Posterior cingulate gyrus (tissue), 11 donors: ENCODE measurements around the gene CALM3.
"Not testable (repeated sequence)": the region's sequence is repeated elsewhere in the genome, so short reads cannot be mapped to it uniquely, and the experiment has no call there.

Source experiments
- DNase-seq, 10 donors: peaks; one replicate each; pipeline versions ENCODE4 v3.0.0 to v3.0.0-alpha.2; 2020 to 2021; ENCODE audit warnings: mixed read lengths in 3 of 10
- intact Hi-C: fragments of 100-400 bp; cut with DNase I; formaldehyde crosslinking; loops from one replicate; pipeline ENCODE4 v1.15.1; 2023

Gene CALM3

DNA sequence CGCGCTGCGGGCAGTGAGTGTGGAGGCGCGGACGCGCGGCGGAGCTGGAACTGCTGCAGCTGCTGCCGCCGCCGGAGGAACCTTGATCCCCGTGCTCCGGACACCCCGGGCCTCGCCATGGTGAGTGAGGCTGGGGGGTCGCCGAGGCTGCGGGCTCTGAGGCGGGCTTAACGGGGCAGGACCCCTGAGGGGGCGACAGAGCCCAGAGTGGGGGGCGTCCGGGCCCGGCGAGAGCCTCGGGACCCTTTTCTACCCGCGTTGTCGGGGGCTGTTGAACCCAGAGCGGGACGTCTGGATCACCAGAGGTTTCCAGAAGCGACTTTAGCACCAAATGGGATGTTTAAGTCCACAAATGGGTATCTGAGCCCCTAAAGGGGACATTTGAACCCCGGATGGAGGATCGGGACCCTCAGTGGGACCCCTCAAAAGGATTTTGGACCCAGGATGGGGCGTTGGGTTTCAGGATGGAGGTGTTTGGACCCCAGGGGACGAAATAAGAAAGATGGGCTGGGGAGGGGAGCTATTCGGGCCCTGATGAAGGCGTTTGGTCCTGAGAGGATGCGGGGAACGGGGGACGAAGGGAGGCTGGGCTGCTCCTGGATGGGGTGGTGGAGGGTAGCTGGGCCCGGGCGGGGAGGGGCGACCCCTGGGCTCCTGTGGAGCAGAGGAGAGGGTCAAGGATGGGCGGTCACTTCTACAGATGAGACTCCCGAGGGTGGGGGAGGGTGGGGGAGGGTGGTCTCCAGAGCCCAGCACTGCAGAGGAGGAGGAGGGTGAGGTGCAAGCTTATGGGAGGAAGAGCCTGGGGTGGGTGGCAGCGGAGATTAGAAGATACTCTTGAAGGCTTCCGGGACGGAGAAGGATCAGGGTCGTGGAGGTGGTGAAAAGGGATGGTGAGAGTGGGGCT lies at the start of gene CALM3:
Gene CALM3 (plus strand): TSS at position 13 of the 907 bp plus-strand sequence. CDS start 105 bp downstream, at position 118.
- intact Hi-C loops = no loop called here
- peak in 2 of 10 donors; percentile 54 to 72 for DNase-seq

DNA sequence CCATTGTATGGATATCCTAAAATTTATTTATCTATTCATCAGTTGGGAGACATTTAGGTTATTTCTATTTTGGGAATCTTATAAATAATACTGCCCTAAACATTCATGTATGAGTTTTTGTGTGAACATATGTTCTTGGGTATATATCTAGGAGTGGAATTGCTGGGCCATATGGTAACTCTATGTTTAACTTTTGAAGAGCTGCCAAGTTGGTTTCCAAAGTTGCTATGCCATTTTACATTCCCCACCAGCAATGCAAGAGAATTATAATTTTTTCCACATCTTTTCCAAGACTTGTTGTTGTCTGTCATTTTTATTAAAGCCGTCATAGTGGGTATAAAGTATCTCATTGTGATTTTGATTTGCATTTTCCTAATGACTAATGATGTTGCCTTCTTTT lies 48.2 kb upstream of the CALM3 start:
- no peak for DNase-seq
- intact Hi-C loops = no loop called here

DNA sequence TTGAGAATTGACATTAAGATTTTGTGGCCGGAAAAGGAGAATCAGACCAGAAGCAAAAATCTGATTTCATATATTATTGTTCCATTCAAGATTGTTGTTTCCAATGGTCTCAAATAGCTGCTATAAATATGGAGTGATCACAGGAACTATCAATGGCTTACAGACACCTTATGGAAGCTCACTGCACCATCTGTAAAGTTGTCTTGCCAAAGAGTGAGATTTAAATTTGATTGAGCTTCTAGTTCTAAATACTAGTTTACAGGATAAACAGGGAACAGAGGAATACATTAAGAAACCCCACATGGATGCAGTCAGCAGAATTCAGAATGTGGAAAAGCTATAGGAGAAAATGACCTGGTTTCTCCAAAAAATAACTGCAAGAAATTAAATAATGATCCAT lies 47.0 kb upstream of the CALM3 start:
- intact Hi-C loops = no loop called here
- DNase-seq = no peak

DNA sequence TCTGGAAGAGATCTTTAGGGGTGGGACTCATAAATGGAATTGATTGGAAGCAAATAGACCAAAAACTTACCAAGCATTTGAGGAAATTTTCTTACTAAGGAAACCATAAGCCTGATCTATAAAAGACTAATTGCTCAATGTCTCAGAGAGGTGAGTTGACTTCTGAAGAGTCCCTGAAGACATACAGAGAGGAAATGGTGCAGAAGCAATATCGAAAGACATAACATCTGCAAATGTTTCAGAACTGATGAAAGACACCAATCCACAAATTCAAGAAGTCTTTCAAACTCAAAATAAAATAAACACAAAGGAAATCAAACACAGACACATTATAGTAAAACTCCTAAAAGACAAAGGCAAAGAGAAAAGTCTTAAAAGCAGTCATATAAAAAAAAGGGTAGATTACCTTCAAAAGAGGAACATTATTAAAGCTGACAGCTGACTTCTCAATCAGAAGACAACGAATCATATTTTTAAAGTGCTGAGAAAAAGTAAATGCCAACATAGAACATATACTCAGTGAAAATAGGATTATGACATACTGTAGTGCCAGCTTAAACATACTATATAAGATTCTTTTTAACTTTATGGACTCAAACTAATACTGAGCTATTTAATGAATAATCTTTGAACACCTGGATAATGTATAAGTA lies 45.4 kb upstream of the CALM3 start:
- intact Hi-C loops = no loop called here
- DNase-seq = no peak

DNA sequence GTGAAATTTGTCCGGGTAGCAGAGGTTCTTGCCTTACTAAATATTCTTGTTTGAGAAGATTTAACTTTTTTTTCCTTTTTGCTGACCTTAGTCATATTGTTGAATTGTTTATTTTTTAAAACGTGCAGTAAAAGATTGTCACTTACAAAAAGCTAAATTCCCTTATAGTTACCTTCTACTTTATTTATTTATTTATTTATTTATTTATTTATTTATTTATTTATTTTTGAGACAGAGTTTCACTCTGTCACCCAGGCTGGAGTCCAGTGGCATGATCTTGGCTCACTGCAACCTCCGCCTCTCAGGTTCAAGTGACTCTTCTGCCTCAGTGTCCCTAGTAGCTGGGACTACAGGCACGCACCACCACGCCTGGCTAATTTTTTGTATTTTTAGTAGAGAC lies 44.7 kb upstream of the CALM3 start:
- peak in 1 of 10 donors; percentile 5 for DNase-seq
- intact Hi-C loops = not testable (repeated sequence)

DNA sequence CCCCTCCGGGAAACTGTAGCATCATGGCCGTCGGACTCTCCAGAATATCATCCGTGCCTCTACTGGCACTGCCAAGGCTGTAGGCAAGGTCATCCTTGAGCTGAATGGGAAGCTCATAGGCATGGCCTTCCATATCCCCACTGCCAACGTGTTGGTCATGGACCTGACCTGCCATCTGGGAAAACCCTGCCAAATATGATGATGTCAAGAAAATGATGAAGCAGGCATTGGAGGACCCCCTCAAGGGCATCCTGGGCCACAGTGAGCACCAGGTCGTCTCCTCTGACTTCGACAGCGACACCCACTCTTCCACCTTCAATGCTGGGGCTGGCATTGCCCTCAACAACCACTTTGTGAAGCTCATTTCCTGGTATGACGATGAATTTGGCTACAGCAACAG lies 41.9 kb upstream of the CALM3 start:
- intact Hi-C loops = no loop called here
- peak in 1 of 10 donors; percentile 56 for DNase-seq

DNA sequence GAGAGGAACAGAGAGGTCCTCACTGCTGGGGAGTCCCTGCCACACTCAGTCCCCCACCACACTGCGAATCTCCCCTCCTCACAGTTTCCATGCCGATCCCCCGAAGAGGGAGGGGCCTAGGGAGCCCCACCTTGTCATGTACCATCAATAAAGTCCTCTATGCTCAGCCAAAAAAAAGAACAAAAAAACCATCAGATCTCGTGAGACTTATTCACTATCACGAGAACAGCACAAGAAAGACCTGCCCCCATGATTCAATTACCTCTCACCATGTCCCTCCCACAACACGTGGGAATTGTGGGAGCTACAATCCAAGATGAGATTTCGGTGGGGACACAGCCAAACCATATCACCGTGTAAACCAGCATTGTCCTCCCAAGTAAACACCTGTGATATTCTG lies 41.5 kb upstream of the CALM3 start:
- intact Hi-C loops, DNase-seq: not testable (repeated sequence)

DNA sequence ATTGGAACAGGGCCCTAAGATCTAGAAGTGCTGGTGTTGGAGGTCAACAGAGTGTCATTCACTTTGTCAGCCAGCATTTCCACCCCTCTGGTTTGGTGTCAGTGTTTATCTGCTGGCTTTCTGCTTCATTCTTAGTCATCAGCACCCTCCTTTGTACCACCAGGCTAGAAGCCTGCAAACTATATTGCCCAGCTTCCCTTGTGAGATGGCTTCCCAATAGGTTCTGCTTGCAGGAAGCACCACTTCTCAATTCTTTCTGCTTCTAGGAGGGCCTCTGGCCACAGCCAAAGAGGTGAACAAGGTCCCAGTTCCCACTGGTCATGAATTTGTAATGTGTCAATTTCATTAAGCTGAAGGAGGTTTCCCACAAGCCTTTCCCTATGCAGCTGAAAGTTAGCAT lies 36.4 kb upstream of the CALM3 start:
- intact Hi-C loops = no loop called here
- no peak for DNase-seq

DNA sequence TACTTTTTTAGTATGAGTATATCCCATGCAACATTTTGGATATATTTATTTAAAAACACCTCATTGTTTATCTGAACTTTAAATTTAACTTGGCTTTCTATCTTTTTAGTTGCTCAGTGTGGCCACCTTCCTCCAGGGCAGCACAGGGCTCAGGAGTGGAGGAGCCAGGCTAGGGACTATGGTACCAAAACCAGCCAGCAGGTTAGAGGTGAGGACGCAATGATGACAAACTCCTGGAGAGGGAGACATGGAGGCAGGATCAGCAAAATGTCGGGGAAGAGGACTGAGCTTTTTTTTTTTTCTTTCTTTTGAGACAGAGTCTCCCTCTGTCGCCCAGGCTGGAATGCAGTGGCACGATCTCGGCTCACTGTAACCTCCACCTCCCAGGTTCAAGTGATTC lies 29.6 kb upstream of the CALM3 start:
- intact Hi-C loops = no loop called here
- no peak for DNase-seq

DNA sequence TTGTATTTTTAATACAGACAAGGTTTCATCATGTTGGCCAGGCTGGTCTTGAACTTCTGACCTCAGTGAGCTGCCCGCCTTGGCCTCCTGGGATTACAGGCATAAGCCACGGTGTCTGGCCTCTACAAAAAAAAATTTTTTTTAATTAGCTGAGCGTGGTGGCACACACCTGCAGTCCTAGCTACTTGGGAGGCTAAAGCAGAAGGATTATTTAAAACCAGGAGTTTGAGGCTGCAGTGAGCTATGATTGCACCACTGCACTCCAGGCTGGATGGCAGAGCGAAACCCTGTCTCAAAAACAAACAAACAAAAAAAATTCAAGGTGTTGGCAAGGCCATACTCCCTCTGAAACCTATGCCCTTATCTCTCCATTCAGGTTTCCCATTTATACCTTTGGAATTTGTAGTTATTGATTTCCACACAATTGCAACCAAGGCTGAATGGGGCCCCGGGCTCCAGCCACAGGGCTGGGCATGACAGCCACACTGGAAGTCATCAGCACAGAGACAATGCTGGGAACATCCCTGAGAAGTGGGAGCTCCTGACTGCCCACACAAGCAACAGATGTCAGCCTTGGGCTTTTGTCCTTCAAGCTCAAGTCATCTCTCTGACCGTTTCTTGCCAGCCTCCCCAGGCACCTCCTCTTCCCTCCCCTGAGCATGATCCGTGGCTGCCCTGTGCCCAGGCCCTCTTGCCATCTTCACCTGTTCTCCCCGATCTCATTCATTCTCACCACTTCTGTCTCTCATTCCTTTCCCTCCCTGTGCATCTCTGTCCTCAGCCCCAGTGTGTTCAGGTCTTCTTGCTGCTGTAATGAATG lies 27.2 kb upstream of the CALM3 start:
- DNase-seq = no peak
- intact Hi-C loops = no loop called here

DNA sequence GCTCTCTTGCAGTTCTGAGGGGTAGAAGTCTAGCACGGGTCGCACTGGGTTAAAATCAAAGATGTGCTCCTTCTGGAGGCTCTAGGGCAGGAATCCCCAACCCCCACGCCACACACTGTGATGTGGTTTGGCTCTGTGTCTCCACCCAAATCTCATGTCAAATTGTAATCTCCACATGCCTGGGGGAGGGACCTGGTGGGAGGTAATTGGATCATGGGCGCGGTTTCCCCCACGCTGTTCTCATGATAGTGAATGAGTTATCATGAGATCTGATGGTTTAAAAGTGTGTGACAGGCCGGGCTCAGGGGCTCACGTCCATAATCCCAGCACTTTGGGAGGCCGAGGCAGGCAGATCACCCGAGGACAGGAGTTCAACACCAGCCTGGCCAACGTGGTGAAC lies 26.6 kb upstream of the CALM3 start:
- DNase-seq = no peak
- intact Hi-C loops = no loop called here

DNA sequence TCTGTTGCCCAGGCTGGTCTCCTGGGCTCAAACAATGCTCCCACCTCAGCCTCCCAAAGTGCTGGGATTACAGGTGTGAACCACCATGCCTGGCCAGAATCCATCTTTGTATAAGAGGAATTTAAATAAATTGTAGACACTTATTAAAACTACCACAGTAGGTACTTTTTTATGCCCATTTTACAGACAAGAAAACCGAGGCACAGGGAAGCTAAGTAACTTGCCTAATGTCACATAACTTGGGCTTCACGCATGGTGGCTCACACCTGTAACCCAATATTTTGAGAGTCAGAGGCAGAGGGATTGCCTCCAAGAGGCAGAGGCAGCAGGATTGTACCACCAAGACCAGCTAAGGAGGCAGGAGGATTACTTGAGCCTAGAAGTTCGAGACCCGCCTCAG lies 22.7 kb upstream of the CALM3 start:
- intact Hi-C loops = no loop called here
- no peak for DNase-seq

DNA sequence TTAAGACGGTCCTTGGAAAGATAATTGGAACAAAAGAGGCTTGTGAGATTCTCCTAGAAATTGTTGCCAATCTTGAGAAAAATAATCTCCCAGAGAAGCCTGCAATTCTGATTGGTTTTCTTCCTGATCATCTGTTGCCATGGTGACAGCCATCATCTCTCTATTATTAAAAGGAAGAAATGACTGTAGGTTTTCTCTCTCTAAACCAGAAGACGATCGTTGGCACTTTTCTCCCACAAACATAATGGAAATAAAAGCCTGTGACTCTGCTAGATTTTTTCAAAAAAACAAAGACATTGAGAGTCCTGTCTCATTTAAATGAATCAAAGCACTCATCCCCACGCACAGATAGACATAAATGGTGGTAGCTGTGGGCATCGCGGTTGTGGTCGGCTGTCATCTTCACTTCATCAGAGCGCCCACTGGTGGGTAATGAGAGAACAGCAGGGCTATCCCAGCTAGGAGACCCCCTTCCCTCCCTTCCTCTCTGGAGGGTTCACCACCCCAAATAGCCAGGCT lies 21.7 kb upstream of the CALM3 start:
- DNase-seq = peak in 5 of 10 donors; percentile 29 to 89 (median 39)
- intact Hi-C loops = no loop called here

DNA sequence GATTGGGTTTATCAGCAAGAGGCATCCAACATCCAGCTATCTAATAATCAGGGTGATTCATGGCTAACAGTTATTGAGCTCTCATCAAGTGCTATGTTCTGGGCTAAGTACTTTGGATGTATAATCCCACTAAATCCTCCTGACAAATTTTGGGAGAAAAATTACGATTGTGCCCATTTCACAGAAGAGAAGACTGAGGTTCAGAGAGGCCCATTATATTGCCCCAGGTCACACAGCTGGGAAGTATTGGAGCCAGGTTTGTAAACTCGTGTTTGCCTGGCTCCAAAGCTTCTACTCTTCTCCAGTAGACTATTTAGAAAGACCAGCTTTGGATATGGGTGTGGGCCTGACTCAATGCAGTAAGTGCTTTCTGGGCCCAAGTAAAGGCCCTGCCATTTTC lies 20.9 kb upstream of the CALM3 start:
- no peak for DNase-seq
- intact Hi-C loops = no loop called here

DNA sequence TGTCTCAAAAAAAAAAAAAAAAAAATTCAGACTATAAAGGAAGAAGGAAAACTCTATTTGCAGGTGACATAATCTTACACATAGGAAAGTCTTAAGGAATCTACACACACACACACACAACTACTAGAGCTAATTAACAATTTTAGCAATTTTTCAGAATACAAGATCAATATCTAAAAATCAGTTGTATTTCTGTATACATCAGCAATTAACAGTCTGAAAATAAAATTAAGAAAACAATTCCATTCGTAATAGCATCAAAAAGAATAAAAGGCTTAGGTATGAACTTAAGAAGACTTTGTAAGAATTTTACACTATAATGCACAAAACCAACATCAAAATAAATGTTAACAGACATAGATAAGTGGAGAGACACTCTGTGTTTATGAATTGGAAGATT lies 15.6 kb upstream of the CALM3 start:
- intact Hi-C loops = no loop called here
- no peak for DNase-seq

DNA sequence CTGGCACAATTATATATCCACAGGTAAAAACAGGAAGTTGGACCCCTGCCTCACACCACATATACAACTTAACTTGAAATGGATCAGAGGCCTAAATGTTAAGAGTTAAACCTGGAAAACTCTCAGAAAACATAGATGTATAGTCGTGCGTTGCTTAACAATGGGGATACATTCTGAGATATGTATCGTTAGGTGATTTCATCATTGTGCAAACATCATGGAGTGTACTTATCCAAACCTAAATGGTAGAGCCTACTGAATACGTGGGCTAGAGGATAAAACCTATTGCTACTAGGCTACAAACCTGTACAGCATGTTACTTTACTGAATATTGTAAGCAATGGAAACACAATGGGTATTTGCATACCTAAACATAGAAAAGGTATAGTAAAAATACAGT lies 14.8 kb upstream of the CALM3 start:
- intact Hi-C loops = no loop called here
- DNase-seq = no peak

DNA sequence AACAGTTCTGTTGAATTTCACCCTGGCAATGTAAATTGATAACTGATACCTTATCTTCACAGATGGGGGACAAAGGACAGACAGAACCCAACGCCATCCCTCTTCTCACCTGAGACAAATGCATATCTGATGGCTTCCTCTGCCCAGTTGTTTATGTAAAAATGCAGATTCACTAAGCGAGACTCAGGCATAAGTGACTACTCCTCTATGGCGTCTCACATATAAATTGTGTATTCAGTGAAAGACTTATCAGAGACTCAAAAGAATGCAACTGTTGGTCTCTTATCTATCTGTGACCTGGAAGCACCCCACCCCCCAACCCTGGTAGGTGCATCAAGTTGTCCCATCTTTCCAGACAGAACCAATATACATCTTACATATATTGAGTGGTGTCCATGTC lies 13.3 kb upstream of the CALM3 start:
- no peak for DNase-seq
- intact Hi-C loops = no loop called here

DNA sequence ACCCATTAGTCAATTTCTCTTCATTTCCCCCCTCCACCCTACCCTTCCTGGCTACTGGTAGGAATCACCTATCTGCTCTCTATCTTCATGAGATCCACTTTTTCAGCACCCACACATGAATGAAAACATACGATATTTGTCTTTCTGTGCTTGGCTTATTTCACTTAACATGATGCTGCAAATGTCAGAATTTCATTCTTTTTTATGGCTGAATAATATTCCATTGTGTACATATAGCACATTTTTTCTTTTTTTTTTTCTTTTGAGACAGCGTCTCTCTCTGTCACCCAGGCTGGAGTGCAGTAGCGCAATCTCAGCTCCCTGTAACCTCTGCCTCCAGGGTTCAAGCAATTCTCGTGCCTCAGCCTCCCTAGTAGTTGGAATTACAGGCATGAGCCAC lies 9.9 kb upstream of the CALM3 start:
- no peak for DNase-seq
- intact Hi-C loops = no loop called here

DNA sequence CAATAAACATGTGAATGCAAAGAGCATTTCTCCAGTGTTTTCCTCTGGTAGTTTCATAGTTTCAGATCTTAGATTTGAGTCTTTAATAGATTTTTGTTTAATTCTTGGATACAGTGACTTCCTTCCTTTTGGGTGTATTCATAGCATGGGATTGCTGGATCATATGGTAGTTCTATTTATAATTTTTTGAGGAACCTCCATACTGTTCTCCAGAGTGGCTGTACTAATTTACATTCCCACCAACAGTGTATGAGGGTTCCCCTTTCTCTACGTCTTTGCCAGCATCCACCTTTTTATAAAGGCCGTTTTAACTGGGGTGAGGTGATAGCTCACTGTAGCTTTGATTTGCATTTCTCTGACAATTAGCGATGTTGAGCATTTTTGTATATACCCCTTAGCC lies 9.3 kb upstream of the CALM3 start:
- intact Hi-C loops = no loop called here
- DNase-seq = no peak

DNA sequence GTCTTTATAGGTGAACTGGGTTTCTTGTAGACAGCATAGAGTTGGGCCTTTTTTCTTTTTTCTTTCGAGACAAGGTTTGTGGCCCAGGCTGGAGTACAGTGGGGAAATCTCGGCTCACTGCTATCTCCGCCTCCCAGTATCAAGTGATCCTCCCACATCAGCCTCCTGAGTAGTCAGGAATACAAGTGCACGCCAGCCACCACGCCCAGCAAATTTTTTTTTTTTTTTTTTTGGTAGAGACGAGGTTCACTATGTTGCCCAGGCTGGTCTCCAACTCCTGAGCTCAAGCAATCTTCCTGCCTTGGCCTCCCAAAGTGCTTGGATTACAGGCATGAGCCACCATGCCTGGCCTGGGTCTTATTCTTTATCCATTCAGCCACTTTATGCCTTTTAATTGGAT lies 5.1 kb upstream of the CALM3 start:
- intact Hi-C loops = no loop called here
- no peak for DNase-seq

DNA sequence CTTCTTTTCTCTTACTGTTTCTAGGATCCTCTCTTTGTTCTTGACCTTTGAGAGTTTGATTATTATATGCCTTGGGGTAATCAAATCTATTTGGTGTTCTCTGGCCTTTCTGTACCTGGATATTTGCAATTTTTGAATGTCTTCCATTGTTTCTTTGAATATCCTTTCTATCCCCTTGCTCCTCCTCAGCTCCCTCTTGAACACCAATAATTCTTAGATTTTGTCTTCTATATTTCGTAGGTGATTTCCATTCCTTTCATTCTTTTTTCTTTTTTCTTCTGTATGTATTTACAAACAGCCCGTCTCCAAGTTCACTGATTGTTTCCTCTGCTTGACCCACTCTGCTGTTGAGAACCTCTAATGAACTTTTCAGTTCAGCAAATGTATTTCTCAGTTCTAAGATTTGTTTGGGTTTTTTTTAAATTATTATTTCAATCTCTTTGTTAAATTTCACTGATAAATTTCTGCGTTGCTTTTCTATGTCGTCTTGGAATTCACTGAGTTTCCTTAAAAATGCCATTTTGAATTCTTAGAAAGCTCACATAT lies 2.7 kb upstream of the CALM3 start:
- intact Hi-C loops = no loop called here
- DNase-seq = no peak
